Esophagus muscularis mucosa (tissue), 4 donors: ENCODE data around the gene ABHD16B. TPM values are rescaled to one million over a fixed set of nuclear protein-coding genes. Genes with fewer than 3 reads are reported as not detected.
"Not testable (repeated sequence)": the region's sequence is repeated elsewhere in the genome, so short reads cannot be mapped to it uniquely, and the experiment has no call there.

Source experiments
- DNase-seq: peaks from one replicate; pipeline ENCODE4 v3.0.0-alpha.2; 2017; ENCODE audit errors: extremely low spot score
- H3K27ac ChIP-seq, 4 donors: fragments of 200-600 bp; sonication (generic); replicated peaks in 1 of 4; 1 replicate in 3 of 4; 2 replicates in 1 of 4; pipeline ENCODE4 v1.5.1; 2016 to 2019; ENCODE audit warnings: mild to moderate bottlenecking in 1 of 4
- H3K27me3 ChIP-seq, 4 donors: fragments of 200-600 bp; sonication (generic); one replicate each; pipeline versions ENCODE4 v1.5.1 to v1.6.0; 2016 to 2019
- H3K36me3 ChIP-seq, 4 donors: fragments of 200-600 bp; sonication (generic); one replicate each; pipeline ENCODE4 v1.5.1; 2016 to 2019
- H3K4me1 ChIP-seq, 4 donors: fragments of 200-600 bp; sonication (generic); one replicate each; pipeline ENCODE4 v1.5.1; 2016 to 2019
- H3K4me3 ChIP-seq, 4 donors: fragments of 200-600 bp; sonication (generic); 1 replicate in 2 of 4; 2 replicates in 2 of 4; pipeline ENCODE4 v1.5.1; 2016 to 2019; ENCODE audit warnings: mild to moderate bottlenecking in 4 of 4, moderate library complexity in 1 of 4
- H3K9me3 ChIP-seq, 4 donors: fragments of 200-600 bp; sonication (generic); 1 replicate in 3 of 4; 2 replicates in 1 of 4; pipeline ENCODE4 v1.5.1; 2016 to 2019
- CTCF ChIP-seq, 3 experiments: fragments of 200-600 bp in 2 of 3; fragments of 450-650 bp in 1 of 3; sonication (generic) in 2 of 3; IDR thresholded peaks; one replicate each; pipeline ENCODE4 v1.5.1; 2017 to 2019; ENCODE audit warnings: antibody characterized with exemption in 3 of 3, mild to moderate bottlenecking in 2 of 3, moderate library complexity in 1 of 3
- EP300 ChIP-seq: sonication (generic); formaldehyde crosslinking; IDR thresholded peaks from one replicate; pipeline ENCODE4 v1.6.1; 2017; ENCODE audit warnings: antibody characterized with exemption
- POLR2A ChIP-seq: fragments of 450-650 bp; IDR thresholded peaks from one replicate; pipeline ENCODE4 v1.6.1; 2017; ENCODE audit warnings: antibody characterized with exemption, moderate library complexity, mild to moderate bottlenecking, low read depth
- POLR2AphosphoS5 ChIP-seq, 2 donors: sonication (generic); formaldehyde crosslinking; IDR thresholded peaks; one replicate each; pipeline ENCODE4 v1.6.1; 2017; ENCODE audit warnings: antibody characterized with exemption in 2 of 2
- WGBS: methylation state at CpG from one replicate; pipeline ENCODE4 v1.1.5; 2018; 5-methylcytosine and 5-hydroxymethylcytosine counted together
- intact Hi-C: fragments of 100-400 bp; cut with DNase I; formaldehyde crosslinking; loops from one replicate; pipeline ENCODE4 v1.15.1; 2023
- total RNA-seq, 4 donors: library from RNA; depleted of rRNA; stranded (reverse); fragments of >200 nt; gene quantifications; one replicate each; pipeline versions ENCODE4 v1.1.0 to v1.2.1, GENCODE V29; 2016

Gene ABHD16B
- total RNA-seq, 4 donors from 2014 or later: not detected

- Histone ChIP-seq H3K4me3 (no peak overlapping the region), H3K27ac (no peak overlapping the region), H3K36me3 (peaks cover 58 to 92% (median 88%) of the 10 kb centered on the region in 4 donors), H3K4me1 (peaks cover 6 to 15% (median 7%) of the 10 kb centered on the region in 4 donors), H3K9me3 (no peaks in the 10 kb centered on the region), H3K27me3 (no peaks in the 10 kb centered on the region)
- 86% methylated on average over 11 of the region's 19 CpGs for WGBS
- DNase-seq: no peak
- intact Hi-C loops: no loop called here
- no peak for TF ChIP-seq EP300
- TF ChIP-seq CTCF (IDR thresholded peaks at IDR 0.05): no peak
- no peak for TF ChIP-seq POLR2AphosphoS5 (IDR thresholded peaks at IDR 0.05)
- no peak for TF ChIP-seq POLR2A
Measured at GRCh38 chr20:63876489-63877036, 15.3 kb downstream of the ABHD16B start.

GRCh38 chr20:63877755-63878470 is 16.6 kb downstream of the ABHD16B start:
- Histone ChIP-seq H3K9me3 (no peaks in the 10 kb centered on the region), H3K36me3 (peaks cover 52 to 92% (median 89%) of the 10 kb centered on the region in 4 donors), H3K27ac (no peak overlapping the region), H3K27me3 (no peaks in the 10 kb centered on the region), H3K4me3 (no peak overlapping the region), H3K4me1 (peaks cover 3 to 15% (median 7%) of the 10 kb centered on the region in 4 donors)
- TF ChIP-seq EP300 (no peak), POLR2AphosphoS5 (IDR thresholded peaks at IDR 0.05) (no peak), POLR2A (no peak), CTCF (IDR thresholded peaks at IDR 0.05) (no peak)
- WGBS: 90% methylated on average over 32 of the region's 32 CpGs
- intact Hi-C loops: no loop called here
- no peak for DNase-seq

- H3K4me3 ChIP-seq: no peak overlapping the region
- H3K4me1 ChIP-seq: peaks cover 0 to 7% (median 0%) of the 10 kb centered on the region in 4 donors
- WGBS: 89% methylated on average over 13 of the region's 14 CpGs
- intact Hi-C loops: no loop called here
- peaks cover 54 to 92% (median 89%) of the 10 kb centered on the region in 4 donors for H3K36me3 ChIP-seq
- no peak overlapping the region for H3K27ac ChIP-seq
- TF ChIP-seq CTCF (IDR thresholded peaks at IDR 0.05): no peak
- TF ChIP-seq POLR2AphosphoS5 (IDR thresholded peaks at IDR 0.05): no peak
- no peak for TF ChIP-seq EP300
- no peak for TF ChIP-seq POLR2A
- H3K9me3 ChIP-seq: no peaks in the 10 kb centered on the region
- DNase-seq: no peak
- H3K27me3 ChIP-seq: no peaks in the 10 kb centered on the region
Measured at GRCh38 chr20:63878899-63879663, 17.8 kb downstream of the ABHD16B start.

- intact Hi-C loops, H3K27ac ChIP-seq, H3K27me3 ChIP-seq, DNase-seq, H3K4me1 ChIP-seq, H3K9me3 ChIP-seq, H3K4me3 ChIP-seq: not testable (repeated sequence)
- H3K36me3 ChIP-seq: peaks cover 45 to 92% (median 89%) of the 10 kb centered on the region in 4 donors
- 85% methylated on average over 11 of the region's 13 CpGs for WGBS
Measured at GRCh38 chr20:63880901-63881300, 19.6 kb downstream of the ABHD16B start.
